GM19397 (cell line): ENCODE measurements around the gene CCDC88C.

Experiments used
- ATAC-seq: cut with Tn5 transposase; IDR thresholded peaks from one replicate; pipeline ENCODE4 v1.9.1; 2021; ENCODE audit warnings: mild to moderate bottlenecking, moderate library complexity; ENCODE audit not compliant: unreplicated experiment

CCDC88C gene

GRCh38 chr14:91399868-91400640 lies 17.6 kb downstream of the CCDC88C start:
- ATAC-seq, result peak; percentile 35

- ATAC-seq, result no peak
Observed at GRCh38 chr14:91398707-91399106, 18.9 kb downstream of the CCDC88C start.

- ATAC-seq, result no peak
Observed at GRCh38 chr14:91397965-91398591, 19.5 kb downstream of the CCDC88C start.

- ATAC-seq, result peak; percentile 72
Observed at GRCh38 chr14:91396959-91397815, 20.4 kb downstream of the CCDC88C start.

GRCh38 chr14:91396013-91396660 lies 21.5 kb downstream of the CCDC88C start:
- ATAC-seq, result no peak

- no peak for ATAC-seq
Observed at GRCh38 chr14:91395466-91395865, 22.2 kb downstream of the CCDC88C start.

- ATAC-seq, result no peak
Observed at GRCh38 chr14:91394105-91395081, 23.2 kb downstream of the CCDC88C start.

- no peak for ATAC-seq
Observed at GRCh38 chr14:91392623-91393303, 24.9 kb downstream of the CCDC88C start.

GRCh38 chr14:91390165-91390778 lies 27.3 kb downstream of the CCDC88C start:
- no peak for ATAC-seq

- ATAC-seq, result no peak
Observed at GRCh38 chr14:91389150-91389549, 28.5 kb downstream of the CCDC88C start.

- ATAC-seq, result peak; percentile 57
Observed at GRCh38 chr14:91388551-91388975, 29.1 kb downstream of the CCDC88C start.

- no peak for ATAC-seq
Observed at GRCh38 chr14:91387951-91388381, 29.7 kb downstream of the CCDC88C start.

GRCh38 chr14:91387169-91387835 lies 30.3 kb downstream of the CCDC88C start:
- ATAC-seq, result no peak

- ATAC-seq, result no peak
Observed at GRCh38 chr14:91385697-91386096, 31.9 kb downstream of the CCDC88C start.

GRCh38 chr14:91385224-91385623 lies 32.4 kb downstream of the CCDC88C start:
- no peak for ATAC-seq

- no peak for ATAC-seq
Observed at GRCh38 chr14:91383439-91383838, 34.2 kb downstream of the CCDC88C start.

GRCh38 chr14:91381801-91382670 lies 35.6 kb downstream of the CCDC88C start:
- ATAC-seq, result no peak
